ENCODE results near the gene DNAJB9. TPM values are rescaled to one million over a fixed set of nuclear protein-coding genes. Genes with fewer than 3 reads are reported as not detected.

The DNAJB9 gene
- total and polyA plus RNA-seq, 10 of the 15 experiments (the other 5 are each of a cell fraction or from before 2014, with no cell fraction given) = 4.5 to 20.9 (median 8.8) TPM

DNA sequence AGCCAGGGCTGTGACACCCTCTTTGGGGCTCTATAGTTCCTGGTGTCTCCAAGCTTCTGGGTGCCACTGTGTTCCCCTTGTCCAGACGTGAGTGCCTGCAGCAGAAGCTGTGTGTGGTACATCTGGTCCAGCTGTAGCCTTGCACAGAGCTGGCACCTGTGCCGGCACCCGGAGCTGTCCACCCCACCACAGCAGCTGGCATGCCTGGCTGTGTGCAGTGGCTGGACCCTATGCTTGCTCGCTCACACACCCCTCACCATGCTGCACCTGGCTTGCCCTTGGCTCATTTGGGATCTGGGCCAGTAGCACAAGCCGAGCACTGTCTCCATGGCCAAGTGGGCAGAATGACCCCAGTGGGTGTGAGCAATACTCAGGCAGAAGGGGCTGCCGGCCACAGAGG, 10.6 kb downstream of the DNAJB9 start (continued):
- no peak for TF ChIP-seq MEF2B (IDR thresholded peaks at IDR 0.05; ENCODE audit: partially characterized antibody, poor library complexity, severe bottlenecking)
- TF ChIP-seq CREM (IDR thresholded peaks at IDR 0.05; ENCODE audit: low read depth) = no peak
- TF ChIP-seq SPI1 (IDR thresholded peaks at IDR 0.05; ENCODE audit: borderline replicate concordance, insufficient read depth, low read depth, low read length) = no peak
- no peak for TF ChIP-seq PAX8 (IDR thresholded peaks at IDR 0.05)
- no peak for TF ChIP-seq BACH1 (IDR thresholded peaks at IDR 0.05; ENCODE audit: borderline replicate concordance)
- no peak for TF ChIP-seq SRF (IDR thresholded peaks at IDR 0.05; ENCODE audit: low read depth in 2 of 2, low read length in 2 of 2)

DNA sequence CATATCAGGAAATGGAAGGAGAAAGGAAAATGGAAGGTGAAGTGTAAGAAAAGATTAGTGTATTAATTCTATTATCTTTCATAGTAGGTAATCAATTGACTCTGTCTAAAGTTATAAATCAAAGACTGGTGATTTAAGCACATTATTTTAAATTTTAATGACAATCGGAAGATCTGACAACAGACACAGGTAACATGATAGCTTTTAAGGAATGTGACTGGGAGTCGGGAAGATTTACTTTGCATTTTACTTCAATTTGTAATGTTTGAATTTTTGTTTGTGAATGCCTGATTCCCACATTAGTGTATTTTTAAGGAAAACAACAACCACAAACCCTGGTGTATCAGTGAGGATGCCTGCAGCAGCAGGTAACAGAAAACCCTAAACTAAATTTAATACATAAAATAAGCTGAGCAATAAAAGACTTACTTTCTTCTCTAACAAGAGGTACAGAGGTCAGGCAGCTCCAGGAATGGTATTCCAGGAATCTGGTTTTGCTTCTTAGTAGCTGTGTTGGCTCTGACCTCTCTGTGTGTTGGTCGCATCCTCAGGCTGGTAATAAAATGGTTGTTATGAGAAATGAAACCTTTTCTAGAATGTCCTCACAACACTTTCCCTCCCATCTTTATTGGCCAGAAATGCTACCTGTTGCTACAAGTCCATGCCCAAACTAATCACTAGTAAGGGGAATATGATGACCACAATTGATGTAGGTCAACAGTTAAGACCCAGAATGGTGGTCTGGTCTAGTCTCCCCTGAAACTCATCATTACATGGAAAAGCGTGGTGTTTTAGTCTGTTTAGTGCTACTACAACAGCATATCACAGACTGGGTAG, 12.2 kb downstream of the DNAJB9 start:
- Histone ChIP-seq H3K9ac (ENCODE audit: control insufficient read depth, insufficient read depth, low read length) (no peak overlapping the region), H3K27me3 (replicated peaks in 1 of 2; ENCODE audit: control insufficient read depth in 2 of 2, insufficient read depth in 2 of 2, low read length in 1 of 2) (no peaks in the 10 kb centered on the region), H3K4me1 (ENCODE audit: control insufficient read depth, insufficient read depth, low read length) (no peaks in the 10 kb centered on the region), H2AFZ (ENCODE audit: control insufficient read depth, low read depth, low read length) (no peak overlapping the region), H3K36me3 (ENCODE audit: control insufficient read depth in 2 of 2, insufficient read depth in 2 of 2, low read length in 1 of 2) (no peaks in the 10 kb centered on the region; a peak in 1 of 4 replicates), H3K9me3 (replicated peaks; ENCODE audit: control insufficient read depth, insufficient read depth, low read length) (peaks cover 3% of the 10 kb centered on the region; the same call in 2 of the 3 replicates), H3K79me2 (ENCODE audit: control insufficient read depth, insufficient read depth, low read length) (no peaks in the 10 kb centered on the region), H4K20me1 (ENCODE audit: control insufficient read depth, insufficient read depth) (no peaks in the 10 kb centered on the region), H3K4me2 (ENCODE audit: control insufficient read depth, insufficient read depth) (no peak overlapping the region), H3K4me3 (no peak overlapping the region), H3K27ac (ENCODE audit: control insufficient read depth, insufficient read depth) (no peak overlapping the region)
- no TSS peak for BruUV-seq (replicated peaks)
- ChIA-PET RAD21 (ENCODE audit: unreplicated experiment) (no interaction called here), SMC1A (ENCODE audit: uncharacterized antibody, unreplicated experiment) (no interaction called here), CTCF (no interaction called here), POLR2A (no interaction called here)
- intact Hi-C loops (cut with micrococcal nuclease; ENCODE audit: unreplicated experiment) (no loop called here), in situ Hi-C loops (cut with MboI) (no loop called here)
- 91% methylated on average over 4 of the region's 4 CpGs for WGBS (ENCODE audit: insufficient coverage, insufficient replicate concordance, low lambda C conversion rate, missing lambda C conversion rate)
- no peak for ATAC-seq
- no peak for FAIRE-seq
- DNase-seq (ENCODE audit: low read depth, low spot score) = no peak
- TF ChIP-seq, protein P1, sequence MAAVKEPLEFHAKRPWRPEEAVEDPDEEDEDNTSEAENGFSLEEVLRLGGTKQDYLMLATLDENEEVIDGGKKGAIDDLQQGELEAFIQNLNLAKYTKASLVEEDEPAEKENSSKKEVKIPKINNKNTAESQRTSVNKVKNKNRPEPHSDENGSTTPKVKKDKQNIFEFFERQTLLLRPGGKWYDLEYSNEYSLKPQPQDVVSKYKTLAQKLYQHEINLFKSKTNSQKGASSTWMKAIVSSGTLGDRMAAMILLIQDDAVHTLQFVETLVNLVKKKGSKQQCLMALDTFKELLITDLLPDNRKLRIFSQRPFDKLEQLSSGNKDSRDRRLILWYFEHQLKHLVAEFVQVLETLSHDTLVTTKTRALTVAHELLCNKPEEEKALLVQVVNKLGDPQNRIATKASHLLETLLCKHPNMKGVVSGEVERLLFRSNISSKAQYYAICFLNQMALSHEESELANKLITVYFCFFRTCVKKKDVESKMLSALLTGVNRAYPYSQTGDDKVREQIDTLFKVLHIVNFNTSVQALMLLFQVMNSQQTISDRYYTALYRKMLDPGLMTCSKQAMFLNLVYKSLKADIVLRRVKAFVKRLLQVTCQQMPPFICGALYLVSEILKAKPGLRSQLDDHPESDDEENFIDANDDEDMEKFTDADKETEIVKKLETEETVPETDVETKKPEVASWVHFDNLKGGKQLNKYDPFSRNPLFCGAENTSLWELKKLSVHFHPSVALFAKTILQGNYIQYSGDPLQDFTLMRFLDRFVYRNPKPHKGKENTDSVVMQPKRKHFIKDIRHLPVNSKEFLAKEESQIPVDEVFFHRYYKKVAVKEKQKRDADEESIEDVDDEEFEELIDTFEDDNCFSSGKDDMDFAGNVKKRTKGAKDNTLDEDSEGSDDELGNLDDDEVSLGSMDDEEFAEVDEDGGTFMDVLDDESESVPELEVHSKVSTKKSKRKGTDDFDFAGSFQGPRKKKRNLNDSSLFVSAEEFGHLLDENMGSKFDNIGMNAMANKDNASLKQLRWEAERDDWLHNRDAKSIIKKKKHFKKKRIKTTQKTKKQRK (IDR thresholded peaks at IDR 0.05; ENCODE audit: low read depth, low read length) = no peak
- TF ChIP-seq SIX5 (IDR thresholded peaks at IDR 0.05; ENCODE audit: low read depth, low read length, severe bottlenecking) (no peak), NFIC (IDR thresholded peaks at IDR 0.05; ENCODE audit: low read depth, low read length) (no peak), ZNF384 (IDR thresholded peaks at IDR 0.05; ENCODE audit: borderline replicate concordance, low read depth, low read length) (no peak), EZH2 (IDR thresholded peaks at IDR 0.05; ENCODE audit: borderline replicate concordance, control insufficient read depth, low read depth, low read length) (no peak), KDM1A (IDR thresholded peaks at IDR 0.05; ENCODE audit: borderline replicate concordance) (no peak), SP1 (IDR thresholded peaks at IDR 0.05; ENCODE audit: low read depth, low read length) (no peak), RCOR1 (conservative IDR thresholded peaks at IDR 0.05; ENCODE audit: low read depth, low read length) (no peak)
